EL (cell line): ENCODE data around the gene METAP2.
A peak's percentile ranks its signal among the peaks of the same experiment; 100 is the strongest.

Source experiments
- DNase-seq: peaks from one replicate; pipeline ENCODE4 v3.0.0-alpha.2; 2016

Gene METAP2

DNA sequence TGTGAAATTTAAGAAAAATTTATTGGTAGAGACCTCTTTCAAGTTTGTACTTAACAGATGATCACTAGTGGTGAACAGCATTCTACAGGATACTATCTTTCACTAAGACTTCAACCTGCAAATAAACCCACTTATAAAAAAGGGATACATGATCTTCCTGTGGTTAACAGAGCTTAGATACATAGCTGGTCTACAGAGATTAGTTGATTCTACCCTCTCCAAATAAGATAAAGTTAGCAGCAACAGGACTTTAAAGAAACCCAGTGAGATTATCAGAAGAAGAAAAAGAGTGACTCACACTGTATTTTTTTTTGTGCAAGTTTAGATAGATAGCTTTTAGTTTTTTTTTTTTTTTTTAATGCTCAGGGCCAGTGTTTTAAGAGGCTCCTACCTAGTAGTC lies 42.8 kb downstream of the METAP2 start:
- no peak for DNase-seq

DNA sequence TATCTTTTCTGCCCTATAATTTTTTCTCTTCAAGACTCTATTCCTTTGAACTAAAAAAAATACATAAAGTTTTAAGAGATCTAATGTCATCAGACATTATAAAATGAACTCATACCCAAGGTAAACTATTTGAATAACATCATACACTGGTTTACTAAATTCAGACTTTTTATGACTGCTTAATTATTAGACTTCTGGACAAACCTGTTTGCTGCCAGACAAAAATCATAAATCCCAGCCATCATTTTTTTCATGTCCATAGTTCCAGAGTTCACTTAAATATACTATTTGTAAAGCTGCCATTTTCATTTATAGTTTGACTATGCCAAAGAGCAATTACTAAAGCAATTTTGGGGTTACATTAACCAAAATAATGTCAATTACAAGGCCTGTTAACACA lies 43.3 kb downstream of the METAP2 start:
- DNase-seq = no peak

DNA sequence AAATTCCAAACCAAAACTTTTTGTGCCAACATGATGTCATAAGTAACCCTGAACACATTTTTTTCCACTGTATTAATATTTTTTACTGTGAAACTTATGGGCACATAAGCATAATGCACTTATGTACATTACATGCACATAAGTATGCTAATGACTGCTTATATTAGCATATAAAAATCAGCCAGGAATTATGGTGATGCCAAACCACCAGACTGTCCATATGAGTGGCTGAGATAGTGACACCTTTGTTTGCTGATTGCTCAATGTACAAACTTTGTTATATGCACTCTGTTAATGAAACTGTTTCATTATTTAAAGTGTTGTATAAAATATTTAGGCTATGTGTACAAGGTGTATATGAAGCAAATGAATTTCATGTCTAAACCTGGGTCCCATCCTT lies 45.0 kb downstream of the METAP2 start:
- DNase-seq = no peak

DNA sequence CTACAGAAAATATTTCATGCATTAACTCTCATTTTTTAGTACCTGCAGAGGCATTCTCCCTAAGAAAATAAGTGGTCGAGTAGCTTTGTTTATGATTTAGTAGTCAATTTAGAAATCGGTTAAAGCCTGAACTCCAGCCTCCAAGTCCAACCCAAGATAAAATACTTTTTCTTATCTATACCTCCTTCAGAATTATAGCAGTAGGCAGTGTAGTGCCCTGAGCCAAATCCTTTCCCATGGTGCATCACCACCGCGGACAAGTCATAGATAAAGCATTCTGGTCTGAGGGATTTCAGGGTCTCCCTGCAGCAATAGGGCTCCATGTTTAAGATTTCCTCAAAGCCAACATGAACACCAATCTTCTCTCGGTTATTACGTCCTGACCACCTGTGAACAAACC lies 46.9 kb downstream of the METAP2 start:
- DNase-seq = no peak

DNA sequence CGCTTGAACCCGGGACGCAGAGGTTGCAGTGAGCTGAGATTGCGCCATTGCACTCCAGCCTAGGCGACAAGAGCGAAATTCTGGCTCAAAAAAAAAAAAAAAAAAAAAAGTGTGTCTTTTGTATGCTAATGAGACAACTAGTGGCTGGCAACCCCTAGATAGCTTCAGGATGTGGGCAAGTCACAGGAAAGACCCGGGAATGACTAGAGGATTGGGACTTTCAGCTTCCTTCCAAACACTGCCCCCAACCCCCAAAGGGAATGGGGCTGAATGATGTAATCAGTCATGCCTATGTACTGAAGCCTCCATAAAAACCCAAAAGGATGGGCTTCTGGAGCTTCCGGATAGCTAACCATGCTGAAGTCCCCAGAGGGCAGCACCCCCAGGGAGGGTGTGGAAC lies 48.7 kb downstream of the METAP2 start:
- peak; percentile 4 for DNase-seq

DNA sequence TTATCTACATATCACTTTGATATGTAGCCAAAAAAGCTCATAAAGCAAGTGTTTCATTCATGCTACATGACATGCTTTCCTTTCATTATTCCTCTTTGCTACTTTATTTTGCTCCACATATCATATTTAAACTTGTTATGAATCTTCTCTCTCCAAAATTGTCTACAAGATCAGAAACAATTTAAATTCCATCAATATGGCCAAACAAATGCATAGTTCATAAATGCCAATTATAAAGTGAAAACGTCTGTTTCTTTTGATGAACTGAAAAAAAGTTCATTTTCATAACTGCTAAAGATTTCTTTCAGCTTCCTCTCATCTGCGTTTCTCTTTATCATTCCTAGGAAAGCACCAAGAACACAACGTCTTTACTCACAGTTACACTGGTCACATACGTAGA lies 54.5 kb downstream of the METAP2 start:
- no peak for DNase-seq

DNA sequence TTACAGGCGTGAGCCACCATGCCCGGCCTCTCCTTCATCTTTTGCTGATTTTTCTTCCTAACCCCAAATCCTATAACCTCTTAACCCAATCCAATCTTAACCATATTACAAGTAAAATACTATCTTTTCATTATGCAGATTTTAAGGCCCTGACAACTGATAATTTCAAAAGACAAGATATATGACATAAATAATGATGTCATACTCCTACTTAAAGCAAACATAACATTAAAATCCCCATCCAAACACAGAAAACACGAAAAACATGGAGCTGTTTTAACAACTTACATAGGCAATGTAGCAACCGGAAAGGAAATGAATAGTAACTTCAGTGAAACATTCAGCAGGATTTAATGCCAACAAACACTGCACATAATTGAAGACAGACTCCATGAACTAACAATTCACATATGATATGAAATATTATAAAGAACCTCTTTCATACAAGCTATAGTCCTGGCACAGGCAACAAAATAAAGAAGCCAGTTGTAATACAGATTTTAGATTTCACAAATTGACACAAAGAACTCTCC lies 55.8 kb downstream of the METAP2 start:
- DNase-seq = no peak

DNA sequence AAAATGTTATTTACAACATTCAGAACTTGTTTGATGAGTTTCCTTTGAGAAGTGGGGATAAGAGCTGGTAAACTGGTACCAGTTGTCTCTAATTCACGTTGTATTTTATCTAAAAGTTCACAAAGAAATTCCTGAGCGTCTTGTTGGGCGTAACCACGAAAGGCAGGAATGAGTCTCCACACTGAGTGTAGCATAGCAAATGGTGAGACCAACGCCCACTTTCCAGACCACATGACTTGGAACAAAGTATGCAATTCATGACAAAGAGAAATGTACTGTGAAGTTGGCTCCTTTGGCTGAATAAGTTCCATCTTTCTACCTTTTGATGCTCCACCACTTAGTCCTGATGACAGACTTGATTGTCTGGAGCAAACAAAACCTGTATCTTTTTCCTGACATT lies 58.9 kb downstream of the METAP2 start:
- DNase-seq = peak; percentile 48

DNA sequence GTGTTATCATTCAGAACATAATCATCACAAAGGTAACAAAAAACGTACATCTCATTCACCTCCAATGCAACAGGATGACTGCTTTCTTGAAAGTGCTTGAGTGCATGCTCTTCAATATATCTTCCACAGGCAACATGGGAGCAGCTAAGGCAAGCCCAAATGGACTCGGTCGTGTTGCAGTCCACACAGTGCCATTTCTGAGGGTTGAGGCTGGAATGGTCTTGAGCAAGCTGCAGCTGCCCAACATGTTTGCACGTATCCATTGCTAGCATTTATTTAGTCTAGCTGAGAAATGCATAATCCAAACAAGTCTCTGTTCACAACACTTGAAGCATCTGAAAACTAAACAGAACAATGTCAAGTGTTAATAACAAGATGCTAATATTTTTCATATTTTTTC lies 60.0 kb downstream of the METAP2 start:
- DNase-seq = no peak

DNA sequence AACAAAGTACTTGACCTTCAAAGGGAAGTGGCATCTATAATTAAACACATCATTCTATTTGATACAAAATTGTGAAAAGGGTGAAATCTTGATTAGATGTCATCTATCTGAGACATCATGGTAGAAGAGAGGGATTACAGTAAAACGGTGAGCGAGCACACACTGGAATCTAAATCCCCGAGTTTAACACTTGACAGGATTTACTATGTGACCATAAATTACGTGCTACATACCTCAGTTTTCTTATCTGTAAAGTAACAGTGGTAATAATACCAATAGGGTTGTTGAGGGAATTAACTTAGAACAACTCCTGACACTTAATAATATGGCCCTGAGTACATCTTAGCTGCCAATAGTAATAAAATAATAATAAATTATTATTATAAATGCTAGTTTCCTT lies 64.1 kb downstream of the METAP2 start:
- DNase-seq = no peak

DNA sequence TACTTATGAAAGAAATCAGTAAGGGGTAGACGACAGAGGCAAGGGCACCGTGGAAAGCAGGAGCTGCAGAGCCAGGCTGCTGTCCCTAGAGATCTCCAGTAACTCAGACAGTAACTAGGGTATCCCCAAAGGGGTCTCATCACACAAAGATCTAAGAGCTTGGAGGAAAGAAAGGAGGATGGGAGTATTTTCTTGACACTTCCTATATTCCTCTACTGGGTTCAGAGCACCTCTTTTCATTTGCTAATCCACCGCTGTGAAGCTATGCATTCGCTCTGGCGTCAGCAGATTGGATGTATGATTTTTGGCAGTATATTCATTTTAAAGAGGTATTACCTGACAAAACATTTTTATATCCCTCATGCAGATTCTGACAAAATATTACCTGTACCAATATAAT lies 64.7 kb downstream of the METAP2 start:
- no peak for DNase-seq

DNA sequence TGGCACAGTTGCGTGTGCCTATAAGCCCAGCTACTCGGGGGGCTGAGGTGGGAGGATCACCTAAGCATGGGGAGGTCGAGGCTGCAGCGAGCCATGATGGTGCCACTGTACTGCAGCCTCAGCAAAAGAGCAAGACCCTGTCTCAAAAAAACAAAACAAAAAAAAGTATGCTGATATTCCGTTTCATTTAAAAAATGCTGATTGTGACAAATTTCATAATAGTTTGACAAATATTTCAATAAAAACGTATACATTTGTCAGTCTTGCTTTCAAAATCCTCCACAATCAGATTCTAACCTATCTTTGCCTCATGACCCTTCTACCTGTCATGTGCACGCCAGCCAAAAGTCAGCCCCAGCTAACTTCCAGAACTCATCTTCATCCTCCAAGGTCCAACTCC lies 67.5 kb downstream of the METAP2 start:
- no peak for DNase-seq

DNA sequence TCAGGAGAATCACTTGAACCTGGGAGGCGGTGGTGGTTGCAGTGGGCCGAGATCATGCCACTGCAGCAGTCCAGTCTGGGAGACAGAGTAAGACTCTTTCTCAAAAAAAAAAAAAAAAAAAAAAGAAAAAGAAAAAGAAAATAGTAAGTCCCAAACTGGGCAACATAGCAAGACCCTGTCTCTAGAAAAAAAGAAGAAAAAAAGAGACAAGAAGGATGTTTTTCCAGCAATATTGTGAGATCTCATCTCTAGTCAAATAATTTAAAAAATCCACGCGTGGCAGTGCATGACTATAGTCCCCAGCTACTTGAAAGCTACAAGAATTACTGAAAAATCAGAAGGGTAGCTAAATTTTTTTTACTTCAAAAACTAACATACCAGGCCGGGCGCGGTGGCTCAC lies 69.4 kb downstream of the METAP2 start:
- DNase-seq = no peak

DNA sequence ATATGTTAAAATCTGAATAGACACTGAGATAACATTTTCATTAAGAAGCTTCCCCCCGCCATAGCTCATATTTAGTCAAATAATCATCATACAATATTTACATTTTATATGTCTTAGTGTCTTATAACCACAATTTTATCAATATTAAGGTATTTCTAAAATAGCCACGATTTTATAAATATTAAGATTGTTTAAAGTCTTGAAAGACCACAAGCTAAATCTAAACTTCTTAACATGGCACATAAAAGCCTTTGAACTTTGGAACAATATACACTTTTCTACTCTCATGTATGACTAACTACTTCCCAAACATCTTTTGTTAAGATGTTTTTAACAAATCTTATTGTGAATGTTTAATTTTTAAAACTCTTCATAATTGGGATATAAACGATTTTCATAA lies 70.8 kb downstream of the METAP2 start:
- DNase-seq = no peak

DNA sequence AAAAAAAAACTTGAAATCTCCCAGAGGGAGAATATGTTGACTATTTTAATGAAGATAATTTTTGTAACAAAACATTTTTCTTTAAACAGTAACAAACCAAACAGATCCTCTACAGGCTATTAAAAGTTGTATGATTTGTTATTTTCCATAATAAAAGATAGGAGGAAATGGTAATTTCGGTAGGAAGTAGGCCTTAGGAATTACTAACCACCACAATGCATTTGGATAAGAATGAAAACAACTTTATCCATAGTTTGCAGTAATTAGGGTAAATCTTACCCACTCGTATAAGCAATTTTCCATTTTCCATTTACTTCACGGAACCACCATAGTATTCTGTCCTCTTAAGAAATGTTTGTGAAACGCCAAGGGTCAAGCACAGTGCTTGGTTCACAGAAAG lies 71.4 kb downstream of the METAP2 start:
- no peak for DNase-seq

DNA sequence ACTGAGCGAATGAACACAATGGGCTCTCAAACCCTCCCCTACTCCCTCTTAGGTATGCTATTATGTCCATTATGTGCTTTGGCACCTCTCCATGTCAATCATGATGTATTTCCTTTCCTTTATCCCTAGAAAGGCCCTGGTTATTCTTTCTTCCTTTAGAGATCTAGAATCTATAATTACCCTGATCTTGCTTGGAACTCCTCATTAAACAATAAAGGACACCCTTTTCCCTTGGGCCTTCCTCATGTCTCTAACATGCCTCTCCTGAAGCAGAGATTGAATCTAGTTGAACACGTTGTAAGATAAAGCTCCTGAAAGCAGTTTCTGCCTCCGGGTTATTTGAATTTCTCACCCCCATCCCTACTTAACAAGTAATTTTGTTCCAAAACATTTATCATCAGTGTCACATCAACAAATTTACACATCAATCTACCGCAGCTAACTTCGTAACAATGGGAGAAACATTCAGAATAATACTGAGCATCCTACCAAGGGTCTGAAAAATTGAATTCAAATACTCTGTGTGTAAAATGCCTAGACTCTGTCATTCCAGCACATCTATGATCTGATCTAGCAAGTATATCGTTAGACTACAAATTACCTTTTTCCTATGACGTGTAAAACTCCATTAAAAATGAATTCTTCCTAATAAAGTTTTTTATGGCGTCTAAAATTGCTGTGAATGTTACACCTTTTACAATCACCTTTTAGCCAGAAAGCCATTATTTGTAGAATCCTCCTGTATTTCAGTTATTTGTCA lies 72.0 kb downstream of the METAP2 start:
- DNase-seq = no peak

DNA sequence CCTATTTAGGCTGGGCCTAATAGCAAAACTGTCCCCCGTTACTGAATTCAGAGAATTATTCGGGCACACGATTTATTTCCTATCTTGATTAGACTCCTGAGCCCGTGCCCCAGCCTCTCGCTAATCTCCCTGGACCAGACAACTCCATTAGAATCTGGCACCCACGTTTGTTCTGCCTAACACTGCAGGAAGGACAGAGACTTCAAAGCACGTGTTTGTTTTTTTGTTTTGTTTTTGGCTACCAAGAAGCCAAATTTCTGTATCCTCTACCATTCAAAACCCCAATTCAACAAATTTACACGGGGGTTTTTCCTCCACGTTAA lies 72.5 kb downstream of the METAP2 start:
- DNase-seq = no peak

DNA sequence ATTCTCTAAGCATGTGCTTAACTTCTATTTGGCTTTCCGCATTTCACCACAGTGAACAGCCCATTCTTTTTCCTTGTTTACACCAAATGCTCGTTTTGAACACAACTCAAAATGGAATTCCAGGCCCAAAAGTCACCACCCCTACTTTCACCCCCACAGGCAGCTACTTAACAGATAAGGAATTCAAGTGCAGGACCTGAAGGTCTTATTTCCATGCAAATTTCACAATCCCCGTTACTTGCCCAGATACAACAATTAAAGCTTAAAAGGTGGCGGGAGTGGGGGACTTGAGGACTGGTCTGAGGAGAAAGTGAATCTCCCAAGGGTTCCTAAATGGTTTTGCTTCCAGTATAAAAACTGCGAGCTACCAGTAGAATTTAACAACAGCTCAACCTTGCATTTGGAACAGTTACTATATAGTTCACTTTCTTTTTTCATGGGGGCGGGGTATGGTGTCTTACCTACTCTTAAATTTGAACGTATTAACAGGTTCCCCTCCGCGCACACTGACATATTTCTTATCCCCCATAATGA lies 73.6 kb downstream of the METAP2 start:
- peak; percentile 72 for DNase-seq

DNA sequence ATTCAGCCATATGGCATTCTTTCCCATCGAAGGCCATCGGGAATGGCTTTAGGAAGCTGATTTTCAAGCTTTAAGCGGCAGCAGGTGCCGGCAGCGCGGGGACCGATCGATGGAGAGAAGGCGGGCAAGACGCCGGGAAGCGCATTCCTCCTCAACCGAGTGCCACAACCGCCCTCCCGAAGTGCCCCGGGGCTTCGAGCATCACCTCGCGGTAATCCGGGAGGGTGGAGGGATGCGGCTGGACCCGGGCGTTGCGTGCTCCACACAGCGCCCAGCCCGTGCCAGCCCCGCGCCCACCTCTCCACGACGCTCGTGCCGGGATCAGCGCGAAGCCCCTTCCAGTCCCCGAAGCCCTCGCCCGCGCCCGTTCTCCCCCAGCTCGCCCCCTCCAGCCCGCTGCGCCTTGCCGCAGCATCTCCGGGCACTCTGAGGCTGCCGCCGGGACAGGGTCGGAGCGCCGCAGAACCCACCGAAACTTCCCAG lies 74.1 kb downstream of the METAP2 start:
- DNase-seq = peak; percentile 28

DNA sequence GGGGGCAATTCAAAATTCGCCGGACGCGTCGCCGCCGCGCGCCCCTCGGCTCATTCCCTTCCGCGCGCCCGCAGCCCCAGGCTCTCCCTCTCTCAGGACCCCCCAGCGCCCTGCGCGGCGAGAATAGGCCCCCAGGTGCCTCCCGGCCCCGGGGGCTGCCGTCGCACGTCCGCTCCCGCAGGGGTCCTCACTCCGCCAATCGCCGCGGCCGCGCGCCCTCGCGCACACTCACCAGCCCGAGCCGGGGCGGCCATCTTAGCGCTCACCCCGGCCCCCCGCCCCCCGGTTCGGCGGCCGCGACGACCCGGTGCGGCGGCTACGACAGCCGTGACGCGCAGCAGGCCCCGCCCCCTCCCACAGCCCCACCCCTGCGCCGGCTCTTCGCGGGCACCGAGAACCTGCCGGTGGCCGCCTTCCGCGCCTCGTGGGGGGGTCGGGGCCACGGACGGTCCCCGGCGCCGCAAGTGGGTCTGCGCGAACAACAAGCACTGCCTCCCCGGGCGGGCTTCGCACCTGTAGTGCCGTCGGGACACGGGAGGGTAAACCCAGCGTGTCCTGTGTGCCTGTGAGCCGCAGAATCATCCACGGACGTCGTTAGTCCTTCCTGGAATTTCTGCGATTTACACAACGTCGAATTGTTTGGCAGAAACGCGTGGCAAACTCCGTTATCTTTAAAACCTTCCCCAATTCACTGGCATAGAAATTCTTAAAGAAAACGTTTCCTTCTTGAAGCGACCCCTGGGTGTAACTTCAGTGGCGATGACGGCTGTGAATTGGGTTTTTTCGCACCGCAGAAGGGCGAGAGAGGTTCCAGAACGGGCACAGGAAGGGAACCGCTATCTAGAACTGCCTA lies 74.8 kb downstream of the METAP2 start:
- DNase-seq = peak; percentile 40

DNA sequence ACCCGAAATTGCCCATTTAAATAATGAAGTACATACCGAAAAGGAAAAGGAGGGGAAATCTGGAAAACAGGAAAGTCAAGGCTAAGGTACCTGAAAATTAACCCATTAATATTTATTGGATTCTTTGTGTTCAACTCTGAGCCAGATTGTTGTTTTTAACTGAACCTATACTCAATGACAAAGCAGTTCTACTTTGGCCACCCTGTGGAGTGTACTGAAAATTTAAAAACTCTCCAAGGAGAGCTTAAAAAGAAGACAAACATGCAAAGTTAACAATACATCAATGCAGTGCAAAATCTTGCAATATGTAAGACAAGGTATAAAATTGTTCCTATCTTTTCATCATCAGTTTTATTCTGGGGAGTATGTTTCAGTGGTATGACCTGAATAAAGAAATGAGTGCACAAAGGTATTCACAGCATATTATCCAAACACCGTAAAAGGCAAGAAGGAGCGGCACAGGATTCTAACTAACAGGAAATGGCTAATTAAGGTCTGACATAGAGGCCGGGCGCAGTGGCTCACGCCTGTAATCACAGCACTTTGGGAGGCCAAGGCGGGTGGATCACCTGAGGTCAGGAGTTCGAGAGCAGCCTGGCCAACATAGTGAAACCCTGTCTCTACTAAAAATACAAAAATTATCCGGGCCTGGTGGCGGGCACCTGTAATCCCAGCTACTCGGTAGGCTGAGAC lies 75.6 kb downstream of the METAP2 start:
- no peak for DNase-seq

DNA sequence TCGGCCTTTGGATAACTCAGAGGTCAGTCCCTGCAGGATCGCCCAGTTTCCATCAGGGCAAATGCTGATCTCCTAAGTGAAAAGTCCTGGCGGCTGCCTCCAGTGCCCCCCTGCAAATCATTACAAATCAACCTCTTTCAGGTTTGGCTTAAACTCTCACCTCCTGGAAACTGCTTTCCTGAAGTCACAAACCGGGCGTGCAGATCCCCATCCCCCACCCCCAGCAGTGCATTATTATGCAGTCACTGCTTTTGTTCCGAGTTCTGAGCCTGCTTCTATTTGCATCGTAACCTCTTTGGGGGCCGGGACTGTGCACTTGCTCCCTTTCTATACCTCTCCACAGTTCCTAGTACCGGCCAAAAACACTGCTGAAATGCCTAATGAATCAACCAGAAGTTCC lies 77.4 kb downstream of the METAP2 start, which contains the start of gene USP44:
USP44 (minus strand) TSS at position 172 of the 400 bp plus-strand sequence. CDS start 17,220 bp downstream, outside the sequence.
- DNase-seq = no peak

DNA sequence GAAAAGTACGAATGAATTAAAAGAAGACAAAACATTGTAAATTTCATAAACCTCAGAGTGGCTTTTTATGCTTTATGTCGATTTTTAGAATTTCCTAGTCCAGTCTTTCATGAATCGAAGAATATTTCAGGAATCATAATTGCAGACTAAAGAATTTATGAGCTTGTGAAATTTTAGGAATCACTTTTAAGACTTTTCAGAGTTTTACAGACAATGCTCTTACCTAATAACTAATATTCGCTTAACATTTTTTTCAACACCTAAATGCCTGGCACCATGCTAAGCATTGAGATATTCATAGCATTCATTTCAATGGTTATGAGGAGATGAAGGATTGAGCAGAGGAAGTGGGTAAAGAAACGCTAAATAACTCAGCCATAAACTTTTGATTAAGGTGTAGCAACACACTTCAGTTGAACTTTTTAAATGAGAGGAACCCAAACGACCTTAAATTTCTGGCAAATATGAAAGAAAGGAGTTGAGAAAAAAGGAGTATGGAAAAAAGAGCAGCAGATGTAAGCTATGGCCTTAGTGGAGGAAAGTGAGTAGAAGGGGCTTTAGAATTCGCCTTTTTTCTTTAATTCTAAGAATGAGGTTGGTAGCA lies 78.1 kb downstream of the METAP2 start:
- no peak for DNase-seq
